ENCODE measurements around the gene FBXW7.

Gene FBXW7

DNA sequence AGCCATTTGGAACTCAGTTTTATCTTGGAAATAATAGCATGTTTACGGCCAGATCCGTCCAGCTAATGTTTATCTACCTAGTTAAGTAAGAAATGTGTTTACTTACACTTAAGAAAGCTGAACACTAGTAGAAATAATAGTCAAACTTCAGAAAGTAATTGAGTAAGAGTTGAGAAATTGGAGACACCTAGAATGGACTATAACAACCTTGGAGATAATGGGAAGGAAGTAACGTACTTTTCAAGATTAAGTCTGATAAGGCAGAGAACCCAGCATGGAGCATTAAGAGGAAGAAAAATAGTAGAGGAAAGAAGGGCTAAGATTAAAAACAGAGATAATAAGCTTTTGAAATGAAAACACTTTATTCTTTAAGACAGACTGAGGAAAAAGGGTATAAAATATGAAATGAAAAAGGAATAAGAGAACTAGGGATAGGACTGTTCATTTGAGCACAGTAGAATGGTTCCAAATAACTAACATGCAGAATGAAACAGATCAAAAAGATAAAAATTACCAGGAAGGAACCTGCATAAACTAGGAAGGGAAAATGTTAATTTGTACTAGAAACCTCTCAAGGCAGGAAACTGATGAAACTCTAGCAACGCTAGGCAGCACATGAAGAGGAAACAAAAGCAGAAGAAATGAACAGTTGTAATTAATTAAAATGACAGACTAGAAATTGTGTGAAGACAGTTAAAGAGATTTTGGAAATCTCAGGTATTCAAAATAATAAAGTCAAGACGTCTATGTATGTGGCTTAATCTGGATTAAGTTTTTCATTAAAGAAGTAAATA is 71.7 kb downstream of the FBXW7 start:
- DNase-seq, result no peak

DNA sequence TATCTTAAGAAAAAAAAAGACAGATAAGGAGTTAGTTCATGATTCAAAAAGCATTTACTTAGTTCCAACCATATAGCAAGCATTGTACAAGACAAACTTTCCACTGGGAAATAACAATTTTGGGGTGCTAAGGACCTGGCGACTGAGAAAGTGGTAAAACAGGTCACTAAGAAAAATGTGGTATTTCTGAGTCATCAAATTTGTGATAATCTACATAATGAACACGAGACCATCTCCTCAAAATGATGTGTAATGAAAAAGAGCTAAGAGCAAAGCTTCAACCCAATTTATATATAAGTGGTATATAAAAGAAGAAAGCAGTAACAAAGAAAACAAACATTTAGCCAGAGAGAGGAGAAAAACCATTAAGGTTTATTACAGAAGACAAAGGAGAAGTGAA is 72.3 kb downstream of the FBXW7 start:
- no peak for DNase-seq

DNA sequence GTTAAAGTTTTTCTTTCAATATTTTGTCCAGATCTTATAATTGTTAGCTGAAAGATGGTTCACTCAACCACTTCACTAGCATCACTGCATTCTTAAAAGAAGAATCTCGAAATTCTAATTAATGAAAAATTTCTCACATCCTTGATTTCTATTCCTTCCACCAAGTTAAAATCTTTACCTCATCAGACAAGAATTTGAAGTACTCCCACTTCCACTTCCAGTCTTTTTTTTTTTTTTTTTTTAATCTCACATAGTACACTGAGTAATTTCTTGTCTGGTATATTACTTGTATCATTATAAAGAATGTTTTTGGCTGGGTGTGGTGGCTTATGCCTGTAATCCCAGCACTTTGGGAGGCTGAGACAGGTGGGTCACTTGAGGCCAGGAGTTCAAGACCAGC is 73.2 kb downstream of the FBXW7 start:
- no peak for DNase-seq

DNA sequence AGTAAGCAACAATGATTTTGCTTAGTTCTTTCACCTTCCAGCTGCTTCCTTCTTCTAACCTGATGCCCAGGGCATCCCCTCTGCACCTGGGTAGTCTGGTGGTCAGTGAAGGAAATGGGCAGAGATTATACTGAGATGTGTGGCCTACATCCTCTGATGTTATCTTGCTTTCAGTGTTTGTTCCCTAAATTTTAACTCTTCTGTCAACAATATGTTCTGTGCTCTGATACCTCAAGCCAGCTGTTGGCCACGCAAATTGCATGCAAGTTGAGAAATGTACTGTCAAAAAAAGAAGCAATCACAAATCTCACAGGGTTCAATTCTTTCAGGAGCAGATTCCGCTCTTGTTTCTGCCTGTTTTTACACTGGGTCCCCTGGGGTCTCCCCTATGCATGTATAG is 73.8 kb downstream of the FBXW7 start:
- no peak for DNase-seq

DNA sequence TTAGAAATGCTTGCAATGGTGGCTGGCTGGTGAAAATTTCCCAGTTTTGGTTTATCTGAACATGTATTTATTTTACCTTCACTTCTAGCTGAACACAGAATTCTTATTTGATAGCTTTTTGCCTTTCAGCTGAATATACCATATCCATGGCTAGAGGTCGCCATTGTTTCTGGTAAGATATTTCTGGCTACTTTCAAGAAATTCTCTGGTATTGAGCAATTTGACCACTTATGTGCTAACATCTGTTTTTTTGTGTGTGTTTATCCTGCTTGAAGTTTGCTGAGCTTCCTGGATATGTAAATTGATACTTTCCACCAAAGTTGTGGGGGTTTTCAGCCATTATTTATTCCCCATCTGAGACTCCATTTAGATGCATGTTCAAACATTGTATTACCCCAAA is 75.4 kb downstream of the FBXW7 start:
- no peak for DNase-seq

DNA sequence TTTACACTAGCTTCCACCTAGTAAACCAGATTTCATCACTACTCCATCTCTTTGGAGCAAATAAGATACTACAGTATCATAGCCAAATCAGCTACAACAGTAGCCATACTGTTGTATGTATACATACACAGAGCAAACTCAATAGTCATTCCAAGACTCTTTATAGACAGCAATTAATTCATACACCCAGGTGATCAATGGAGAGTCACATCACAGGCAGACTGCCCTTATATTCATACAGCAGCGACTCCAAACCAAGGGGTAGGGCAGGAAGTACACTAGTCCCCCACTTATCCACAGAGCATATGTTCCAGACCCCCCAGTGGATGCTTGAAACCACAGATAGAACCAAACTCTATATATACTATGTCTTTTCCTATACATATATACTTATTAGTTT is 76.6 kb downstream of the FBXW7 start:
- no peak for DNase-seq

DNA sequence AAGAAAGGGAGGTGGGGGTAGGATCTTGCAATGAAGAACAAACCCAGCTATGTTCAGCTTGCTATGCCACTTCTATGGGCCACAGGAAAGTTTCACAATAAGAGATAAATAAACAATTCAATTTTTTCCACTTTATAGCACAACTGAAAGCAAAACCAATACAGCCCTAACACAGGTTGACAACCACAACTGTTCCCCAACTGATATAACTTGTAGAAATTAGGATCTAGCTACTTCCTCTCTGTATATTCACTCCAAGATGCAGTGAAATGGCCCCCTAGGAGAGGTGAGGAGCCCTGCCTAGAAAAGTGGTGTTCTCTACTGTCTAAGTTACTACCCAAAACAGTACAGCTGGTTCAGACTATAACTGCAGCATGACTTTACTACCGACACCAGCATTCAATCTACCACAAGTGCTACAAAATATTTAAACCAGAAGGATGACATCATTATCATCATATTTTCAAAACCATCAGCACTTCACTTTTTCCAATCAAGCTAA is 77.0 kb downstream of the FBXW7 start:
- no peak for DNase-seq

DNA sequence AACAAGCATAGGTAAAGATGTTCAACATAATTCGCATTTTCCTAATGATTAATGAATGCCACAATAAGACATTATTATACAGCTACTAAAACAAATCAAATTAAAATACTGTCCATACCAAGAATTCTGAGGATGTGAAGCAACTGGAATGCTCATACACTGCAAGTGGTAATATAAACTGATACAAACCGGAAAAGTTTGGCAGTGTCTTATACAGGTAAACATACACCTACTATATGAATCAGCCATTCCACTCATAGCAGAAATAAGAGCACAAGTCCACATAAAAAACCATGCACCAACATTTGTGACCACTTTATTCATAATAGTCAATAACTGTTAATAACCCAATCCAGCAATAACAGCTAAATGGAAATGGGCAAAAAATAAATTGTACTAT is 79.3 kb downstream of the FBXW7 start:
- DNase-seq, result no peak

DNA sequence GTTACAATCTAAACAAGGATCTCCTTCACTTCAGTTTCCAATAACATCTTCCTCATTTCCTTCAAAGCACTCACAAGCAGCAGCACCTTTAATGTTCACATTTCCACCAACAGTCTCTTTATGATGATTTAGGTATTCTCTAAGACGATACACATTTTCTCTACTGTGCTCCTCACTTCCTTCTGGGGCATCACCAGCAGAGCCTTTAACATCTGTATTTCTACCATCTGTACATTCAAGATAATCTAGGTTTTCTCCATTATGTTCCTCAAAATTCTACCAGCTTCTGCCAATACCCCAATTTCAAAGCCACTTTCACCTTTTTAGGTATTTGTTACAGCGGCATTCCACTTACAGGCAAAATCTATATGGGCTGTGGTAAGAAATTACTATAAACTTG is 80.6 kb downstream of the FBXW7 start:
- no peak for DNase-seq

DNA sequence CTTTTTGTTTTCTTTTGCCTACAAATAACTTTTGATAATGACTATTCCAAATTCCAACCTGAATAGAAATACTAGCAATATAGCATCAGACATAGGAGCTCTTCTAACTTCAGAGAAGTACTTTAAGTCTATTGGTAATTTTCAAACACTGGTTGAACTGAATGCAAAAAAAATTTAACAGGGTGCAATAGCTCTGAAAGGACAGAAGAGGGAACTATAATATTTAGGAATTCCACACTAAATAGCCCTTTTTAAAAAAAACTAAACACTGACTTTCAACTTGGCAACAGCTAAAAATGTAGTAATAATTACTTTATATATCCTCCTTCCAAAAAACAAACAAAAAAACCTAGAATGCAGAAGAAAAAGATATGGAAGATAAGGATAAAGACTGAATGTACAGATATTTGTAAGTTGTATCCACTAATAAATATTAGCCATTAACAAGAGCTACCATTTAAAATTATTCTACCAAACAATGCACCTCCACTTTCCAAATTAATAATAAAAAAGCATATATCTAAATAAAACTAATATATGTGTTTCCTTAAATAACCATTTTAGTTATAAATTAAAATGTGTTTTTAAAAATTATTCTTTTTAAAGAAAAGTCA is 81.4 kb downstream of the FBXW7 start:
- DNase-seq, result no peak

DNA sequence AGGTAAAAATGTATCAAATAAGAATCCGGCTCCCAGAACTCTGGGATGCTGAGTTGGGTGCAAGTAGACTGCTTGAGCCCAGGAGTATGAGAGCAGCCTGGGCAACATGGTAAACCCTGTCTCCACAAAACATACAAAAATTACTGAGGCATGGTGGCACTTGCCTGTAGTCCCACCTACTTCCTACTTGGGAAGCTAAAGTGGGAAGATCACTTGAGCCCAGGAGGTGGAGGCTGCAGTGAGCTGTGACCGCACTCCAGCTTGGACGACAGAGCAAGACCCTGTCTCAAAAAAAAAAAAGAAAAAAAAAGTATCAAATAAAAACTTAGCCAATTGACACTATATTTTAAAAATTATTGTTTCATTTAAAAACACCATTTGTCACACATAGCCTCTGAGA is 84.4 kb downstream of the FBXW7 start:
- DNase-seq, result no peak

DNA sequence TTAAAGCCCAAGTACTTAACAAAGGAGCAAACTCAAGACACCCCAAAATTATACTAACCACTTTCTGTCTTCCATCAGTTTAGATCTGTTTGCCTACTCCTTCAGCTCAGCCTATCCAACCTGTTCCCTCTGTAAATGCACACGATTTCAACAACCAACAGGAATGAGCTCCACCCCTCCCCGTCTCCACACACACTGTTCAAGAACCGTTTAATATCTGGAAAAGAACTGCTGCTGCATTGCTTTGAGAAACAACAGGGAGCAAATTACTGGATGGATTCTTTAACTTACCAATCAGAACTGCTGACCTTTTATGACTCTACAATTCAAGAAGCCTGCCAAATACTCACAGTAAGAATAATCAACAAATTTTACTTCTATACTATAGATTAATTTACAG is 87.0 kb downstream of the FBXW7 start:
- DNase-seq, result no peak

DNA sequence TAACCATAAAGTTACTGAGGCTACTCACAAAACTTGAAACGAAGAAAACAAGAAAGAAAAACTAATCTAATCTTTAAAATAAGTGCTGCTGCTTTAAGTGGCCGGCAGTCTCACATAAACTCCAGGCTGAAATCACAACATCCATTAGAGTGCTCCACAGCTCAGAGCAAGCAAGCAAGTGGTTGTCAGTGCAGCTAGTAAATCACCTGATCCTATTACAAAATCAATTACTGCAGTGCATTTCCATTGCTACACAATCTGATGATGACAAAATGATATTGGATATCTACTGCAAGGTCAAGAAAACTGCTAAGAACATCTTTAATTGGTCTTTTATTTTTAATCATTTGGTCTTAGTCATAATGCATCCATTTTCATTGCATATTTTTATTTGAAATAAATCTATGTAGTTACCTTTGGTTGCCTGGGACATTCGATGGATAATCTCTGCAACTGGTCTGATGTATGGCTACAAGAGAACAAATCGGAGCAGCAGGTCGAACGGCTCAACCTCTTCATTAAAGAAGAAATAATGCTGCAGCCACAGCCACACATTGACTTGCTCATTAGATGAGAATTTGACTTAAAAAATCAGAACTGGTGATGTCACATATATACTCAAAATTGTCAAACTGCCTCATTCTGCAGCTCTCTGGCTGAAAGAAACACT is 87.7 kb downstream of the FBXW7 start:
- no peak for DNase-seq

DNA sequence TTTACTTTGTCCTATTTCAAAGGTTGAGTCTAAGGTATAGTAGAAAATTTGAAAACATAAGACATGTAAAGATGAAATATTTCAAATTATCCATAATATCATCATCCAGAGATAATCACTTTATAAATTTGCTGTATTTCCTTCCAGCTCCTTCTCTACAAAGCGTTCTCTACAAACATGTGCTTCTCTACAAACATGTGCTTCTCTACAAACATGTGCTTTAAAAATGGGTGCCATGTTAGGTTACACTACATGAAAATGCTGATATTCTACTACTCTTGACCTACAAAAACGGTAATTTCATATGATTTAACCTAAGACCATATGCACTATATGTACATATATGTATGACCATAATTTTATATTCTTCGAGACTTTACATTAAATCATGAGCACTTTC is 92.0 kb downstream of the FBXW7 start:
- no peak for DNase-seq

DNA sequence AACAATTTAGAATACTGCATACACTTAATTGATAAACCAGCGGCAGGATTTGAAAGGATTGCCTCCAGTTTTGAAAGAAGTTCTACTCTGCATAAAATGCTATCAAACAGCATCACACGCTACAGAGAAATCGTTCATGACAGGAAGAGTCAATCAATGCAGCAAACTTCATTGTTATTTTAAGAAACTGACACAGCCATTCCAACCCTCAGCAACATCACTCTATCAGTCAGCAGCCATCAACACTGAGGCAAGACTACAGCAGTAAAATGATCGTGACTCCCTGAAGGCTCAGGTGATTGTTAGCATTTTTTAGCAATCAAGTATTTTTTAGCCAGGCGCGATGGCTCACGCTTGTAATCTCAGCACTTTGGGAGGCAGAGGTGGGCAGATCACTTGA is 98.3 kb downstream of the FBXW7 start:
- no peak for DNase-seq

DNA sequence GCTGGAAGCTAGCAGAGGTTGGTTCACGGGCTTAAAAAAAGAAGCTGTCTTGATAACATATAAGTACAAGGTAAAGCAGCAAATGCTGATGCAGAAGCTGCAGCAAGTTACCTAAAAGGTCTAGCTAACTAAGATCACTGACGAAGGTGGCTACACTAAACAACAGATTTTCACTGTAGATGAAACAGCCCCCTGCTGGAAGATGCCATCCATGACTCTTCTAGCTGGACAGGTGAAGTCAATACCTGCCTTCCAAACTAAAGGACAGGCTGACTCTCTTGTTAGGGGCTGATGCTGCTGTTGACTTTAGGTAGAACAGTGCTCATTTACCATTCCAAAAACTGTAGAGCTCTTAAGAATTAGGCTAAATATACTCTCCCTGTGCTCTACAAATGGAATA is 99.5 kb downstream of the FBXW7 start:
- no peak for DNase-seq

DNA sequence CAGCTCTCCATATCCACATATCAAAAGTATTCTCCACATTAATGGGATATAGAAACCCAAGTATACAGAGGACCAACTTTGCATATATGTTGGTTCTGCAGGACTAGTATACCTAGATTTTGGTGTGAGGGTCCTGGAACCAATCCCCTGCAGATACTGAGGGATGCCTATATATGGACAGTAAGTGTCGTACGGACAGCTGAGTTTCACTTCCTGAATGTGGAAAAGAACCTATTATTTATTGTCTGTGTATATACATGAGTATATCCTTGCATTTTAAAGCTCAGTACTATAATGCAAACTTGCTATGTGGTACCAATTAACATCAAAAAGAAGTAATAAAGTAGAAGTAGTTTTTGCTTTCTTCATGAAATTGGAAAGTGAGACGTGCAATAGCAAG is 101.9 kb downstream of the FBXW7 start:
- no peak for DNase-seq

DNA sequence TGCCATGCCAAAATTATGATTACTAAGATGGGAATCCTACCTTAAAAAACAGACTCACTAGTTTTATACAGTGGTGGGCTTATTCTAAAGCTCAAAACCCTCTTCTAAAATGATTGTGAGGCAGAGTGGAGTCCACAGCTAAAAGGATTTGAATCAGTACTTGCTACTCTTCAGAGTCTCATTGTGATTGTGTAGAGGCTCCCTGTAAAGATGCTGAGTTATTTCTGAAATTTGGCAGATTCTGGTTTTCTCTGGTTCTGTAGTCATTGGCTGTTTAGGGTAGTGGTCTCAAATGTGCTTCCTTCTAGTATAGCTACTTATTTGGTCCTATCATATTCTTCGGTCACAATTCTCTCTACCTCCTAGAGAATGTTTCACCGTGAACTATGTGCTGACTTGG is 104.1 kb downstream of the FBXW7 start:
- no peak for DNase-seq

DNA sequence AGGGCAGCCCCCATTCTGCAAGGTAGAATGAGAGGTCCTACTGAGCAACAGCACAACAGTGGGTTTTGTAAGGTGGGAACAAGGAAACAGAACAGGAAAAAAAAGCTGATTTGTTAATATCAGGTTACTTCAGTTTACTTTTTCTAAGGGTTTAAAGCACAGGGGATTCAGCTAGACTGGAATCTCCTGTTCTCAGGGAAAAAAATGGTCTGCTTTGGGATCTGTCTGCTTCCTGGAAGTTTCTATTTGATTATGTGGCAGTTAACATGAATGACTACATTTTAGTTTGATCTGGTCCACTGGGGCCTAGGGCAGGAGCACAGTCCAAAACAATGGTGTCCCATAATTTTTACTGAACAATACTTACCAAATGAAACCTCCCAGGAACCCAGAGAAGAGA is 104.6 kb downstream of the FBXW7 start:
- DNase-seq, result no peak

DNA sequence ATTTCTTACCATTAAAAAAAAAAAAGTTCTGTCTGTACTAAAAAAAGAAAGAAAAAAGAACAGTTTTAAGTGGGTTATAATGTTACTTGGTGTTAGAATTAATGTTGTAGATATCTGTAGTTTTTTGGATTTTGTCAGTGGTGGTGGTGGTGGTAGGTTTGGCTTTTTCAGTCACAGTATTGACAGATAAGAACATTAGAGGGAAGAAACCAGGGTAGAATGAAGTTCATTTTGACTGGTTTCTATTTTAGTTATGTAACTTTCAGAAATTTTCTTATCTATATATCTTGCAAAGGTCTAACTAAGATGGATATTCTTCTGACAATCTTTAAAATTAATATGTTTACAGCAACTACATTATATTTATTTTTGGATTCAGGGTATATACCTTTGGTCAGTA is 105.4 kb downstream of the FBXW7 start:
- no peak for DNase-seq

DNA sequence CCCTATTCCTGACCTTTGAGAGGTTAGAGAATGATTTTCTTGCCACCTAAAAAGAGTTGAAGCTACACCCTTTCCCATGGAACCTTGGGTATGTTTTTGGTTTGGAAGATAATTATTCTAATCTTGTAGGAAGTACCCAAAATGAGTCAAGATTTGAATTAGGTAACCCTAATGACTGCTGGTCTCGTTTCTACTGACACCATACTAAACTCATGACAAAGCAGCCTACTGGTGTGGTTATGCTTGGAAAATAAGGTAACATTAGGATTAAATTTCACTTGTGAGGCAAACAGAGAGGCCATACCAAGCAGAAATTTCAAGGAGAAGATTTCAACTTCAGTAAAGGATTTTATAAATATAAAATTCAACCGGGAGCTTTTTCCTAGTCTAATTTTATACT is 107.9 kb downstream of the FBXW7 start:
- DNase-seq, result no peak

DNA sequence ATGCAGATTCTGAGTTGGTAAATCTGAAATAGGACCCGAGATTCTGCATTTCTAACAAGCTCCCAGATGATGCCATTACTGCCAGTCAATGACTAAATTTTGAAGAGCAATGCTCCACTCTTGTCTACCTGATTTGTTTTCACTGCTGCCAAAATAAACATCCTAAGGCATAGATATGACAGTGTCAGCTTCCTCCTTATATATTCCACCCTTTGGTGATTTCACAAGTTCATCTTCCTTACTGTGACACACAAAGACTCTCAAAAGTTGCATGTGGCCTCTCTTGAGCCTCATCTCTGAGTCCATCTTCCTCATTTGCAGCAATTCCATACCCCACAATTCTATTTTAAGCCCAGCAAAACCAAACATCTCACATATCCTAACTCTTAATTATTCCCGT is 110.9 kb downstream of the FBXW7 start:
- no peak for DNase-seq

DNA sequence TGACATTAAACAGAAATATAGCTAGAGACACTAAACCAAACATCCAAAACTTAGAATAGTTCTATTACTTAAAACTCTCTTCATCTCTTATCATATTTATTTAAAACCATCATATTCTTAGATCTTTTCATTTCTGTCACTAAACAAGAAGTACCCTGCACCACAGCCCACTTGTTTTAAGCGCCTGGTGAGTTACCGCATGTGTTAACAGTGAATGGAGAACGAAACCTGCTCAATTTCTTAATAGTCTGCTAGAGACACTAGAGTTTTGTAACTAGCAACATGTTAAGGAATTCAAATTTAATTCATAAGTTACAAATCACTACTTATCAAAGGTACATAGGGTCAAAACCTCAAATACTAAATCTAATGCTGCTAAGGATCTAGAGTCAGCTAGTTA is 111.5 kb downstream of the FBXW7 start:
- no peak for DNase-seq

DNA sequence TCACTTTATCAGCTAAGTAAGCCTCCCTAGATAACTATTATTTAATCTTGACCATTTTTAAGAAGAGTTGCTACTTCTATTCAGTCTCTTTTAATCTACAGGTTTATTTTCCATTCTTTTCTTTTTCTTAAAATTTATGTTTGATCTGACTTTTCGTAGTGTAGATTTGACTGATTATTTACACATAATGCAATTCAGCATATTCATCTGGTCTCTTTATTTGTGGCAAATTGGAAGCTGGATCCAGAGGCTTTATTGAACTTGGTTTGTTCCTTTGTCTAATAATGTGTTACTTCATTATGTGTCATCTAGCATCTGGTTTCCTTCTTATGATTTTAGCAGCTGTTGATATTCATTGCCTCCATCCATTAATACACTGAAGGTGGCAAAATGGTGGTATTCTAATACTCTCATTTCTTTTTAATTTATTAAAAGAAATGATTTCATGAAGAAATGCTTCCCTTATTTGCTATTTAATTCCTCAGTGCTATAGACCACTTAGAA is 113.0 kb downstream of the FBXW7 start:
- no peak for DNase-seq
